Left ventricle myocardium superior (tissue), 1 donor: ENCODE results near the gene SYT4. TPM values are rescaled to one million over a fixed set of nuclear protein-coding genes. Genes with fewer than 3 reads are reported as not detected.
"Not testable (repeated sequence)": the region's sequence is repeated elsewhere in the genome, so short reads cannot be mapped to it uniquely, and the experiment has no call there.

ENCODE experiments used
- ATAC-seq: fragments of 200-7000 bp; cut with Tn5 transposase; one replicate; pipeline ENCODE4 v1.9.1; 2020; ENCODE audit warnings: mild to moderate bottlenecking, moderate library complexity
- DNase-seq: peaks from one replicate; pipeline ENCODE4 v3.0.0-alpha.2; 2020
- intact Hi-C: fragments of 100-400 bp; cut with micrococcal nuclease; formaldehyde crosslinking; loops from one replicate; pipeline ENCODE4 v1.11.0; 2022
- long read RNA-seq: library from polyadenylated mRNA; unstranded; transcript quantifications from one replicate; pipeline ENCODE4 v2.0.0, GENCODE V29; 2021
- total RNA-seq: library from RNA; stranded (reverse); fragmentation: NEBNext Ultra II Directional; extraction: Animal tissue kit (Norgen Biotek cat#: 25700); gene quantifications from one replicate; pipeline ENCODE4 v1.2.1, GENCODE V29; 2021
- donor health status: DM: no; HTN: yes; CAD: no; lungs with severe emphysema.

The SYT4 gene, protein sequence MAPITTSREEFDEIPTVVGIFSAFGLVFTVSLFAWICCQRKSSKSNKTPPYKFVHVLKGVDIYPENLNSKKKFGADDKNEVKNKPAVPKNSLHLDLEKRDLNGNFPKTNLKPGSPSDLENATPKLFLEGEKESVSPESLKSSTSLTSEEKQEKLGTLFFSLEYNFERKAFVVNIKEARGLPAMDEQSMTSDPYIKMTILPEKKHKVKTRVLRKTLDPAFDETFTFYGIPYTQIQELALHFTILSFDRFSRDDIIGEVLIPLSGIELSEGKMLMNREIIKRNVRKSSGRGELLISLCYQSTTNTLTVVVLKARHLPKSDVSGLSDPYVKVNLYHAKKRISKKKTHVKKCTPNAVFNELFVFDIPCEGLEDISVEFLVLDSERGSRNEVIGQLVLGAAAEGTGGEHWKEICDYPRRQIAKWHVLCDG
- total RNA-seq, result 1.9 TPM
- long read RNA-seq, result 0 reads

DNA sequence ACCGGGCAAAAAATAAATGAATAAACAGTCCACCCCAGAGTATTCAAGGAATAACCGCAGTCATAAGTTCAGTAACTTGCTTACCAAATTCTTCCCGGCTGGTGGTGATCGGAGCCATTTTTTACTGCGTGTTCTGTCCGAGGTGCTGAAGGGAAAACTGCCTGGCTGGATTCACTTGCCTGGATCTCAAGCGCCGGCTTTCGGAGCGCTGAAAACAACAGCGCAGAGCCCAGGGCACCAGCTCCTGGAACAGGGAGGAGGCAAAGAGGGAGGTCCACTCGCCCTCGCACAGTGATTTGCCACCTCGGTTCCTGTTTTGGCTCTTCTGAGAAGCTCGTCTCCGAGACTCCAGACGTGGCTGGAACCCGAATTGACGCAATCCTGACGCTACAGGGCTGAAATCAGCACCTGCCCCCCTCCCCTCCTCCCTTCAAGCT is at the start of gene SYT4:
Gene SYT4, minus strand, starts transcription at position 327 of the 437 bp plus-strand sequence. Its CDS starts 209 bp downstream, at position 118.
- peak; percentile 56 for ATAC-seq
- DNase-seq, result peak; percentile 32
- intact Hi-C loops, result loop anchor here (10.0 kb wide), 1 partner anchor 682 kb away; no protein-coding TSS in a partner anchor

DNA sequence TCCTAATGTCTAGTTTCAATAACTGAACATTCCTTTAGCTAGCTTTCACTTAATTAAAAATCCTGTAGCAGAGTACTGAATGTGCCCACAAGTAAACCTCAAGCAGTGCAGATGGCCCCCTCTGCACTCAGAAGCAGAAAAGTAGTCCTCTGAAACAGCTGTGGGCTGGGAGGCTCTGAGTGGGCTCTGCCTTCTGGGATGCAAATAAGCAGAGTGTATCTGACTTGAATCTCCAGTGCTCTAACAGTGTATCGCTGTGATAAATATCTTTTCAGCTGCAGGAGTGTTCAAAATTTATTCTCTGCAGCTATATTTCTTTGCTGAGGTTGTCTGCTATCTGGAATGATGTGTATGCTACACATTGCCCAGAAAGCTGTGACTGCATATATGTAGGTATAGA is 44.8 kb upstream of the SYT4 start:
- intact Hi-C loops, result no loop called here
- no peak for ATAC-seq
- no peak for DNase-seq

DNA sequence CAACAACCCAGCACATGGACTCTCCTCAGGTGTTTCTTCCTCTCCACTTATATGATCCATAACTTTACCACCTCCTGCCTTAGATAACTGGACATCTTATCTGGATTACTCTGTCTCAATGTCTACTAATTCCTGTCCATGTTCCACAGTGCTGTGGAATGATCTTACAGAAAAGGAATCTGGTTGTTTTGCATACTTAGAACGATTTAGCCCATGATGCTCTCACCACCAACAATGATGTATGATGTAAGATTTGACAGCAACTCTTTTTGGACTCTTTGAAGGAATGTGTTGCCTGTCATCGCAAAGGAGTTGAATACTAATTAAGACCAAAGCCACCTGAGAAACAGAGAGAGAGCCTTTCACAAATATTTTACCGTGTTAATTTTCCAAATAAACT is 37.7 kb upstream of the SYT4 start:
- ATAC-seq (no peak), DNase-seq (no peak)
- intact Hi-C loops, result no loop called here

DNA sequence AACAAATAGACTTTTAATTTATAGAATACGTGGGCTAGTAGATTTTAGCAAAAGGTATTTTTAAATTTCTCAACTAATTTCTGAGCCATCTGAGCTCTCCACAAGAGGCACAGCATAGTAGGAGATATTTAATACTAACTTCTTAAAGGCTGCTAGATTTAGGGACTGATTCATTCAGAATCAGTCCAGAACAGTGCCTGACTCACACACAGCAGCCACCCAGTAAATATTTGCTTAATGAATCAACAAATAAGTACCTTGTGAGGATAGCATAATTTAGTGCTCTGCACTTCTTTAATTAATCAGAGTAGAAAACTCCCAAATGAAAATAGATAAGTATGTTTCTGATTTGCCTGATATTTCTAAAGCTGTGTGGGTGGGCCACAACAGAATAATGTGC is 35.6 kb upstream of the SYT4 start:
- no peak for ATAC-seq

GRCh38 chr18:43310239-43310638 is 32.9 kb upstream of the SYT4 start:
- intact Hi-C loops, result no loop called here
- no peak for ATAC-seq
- no peak for DNase-seq

More for the DNA sequence above, 35.6 kb upstream of the SYT4 start:
- no peak for DNase-seq
- intact Hi-C loops, result no loop called here

- DNase-seq (no peak), ATAC-seq (no peak)
- intact Hi-C loops, result no loop called here
These were observed 26.1 kb upstream of the SYT4 start for GRCh38 chr18:43303376-43303775.

GRCh38 chr18:43286187-43286586 is 8.9 kb upstream of the SYT4 start:
- intact Hi-C loops, DNase-seq, ATAC-seq: not testable (repeated sequence)

DNA sequence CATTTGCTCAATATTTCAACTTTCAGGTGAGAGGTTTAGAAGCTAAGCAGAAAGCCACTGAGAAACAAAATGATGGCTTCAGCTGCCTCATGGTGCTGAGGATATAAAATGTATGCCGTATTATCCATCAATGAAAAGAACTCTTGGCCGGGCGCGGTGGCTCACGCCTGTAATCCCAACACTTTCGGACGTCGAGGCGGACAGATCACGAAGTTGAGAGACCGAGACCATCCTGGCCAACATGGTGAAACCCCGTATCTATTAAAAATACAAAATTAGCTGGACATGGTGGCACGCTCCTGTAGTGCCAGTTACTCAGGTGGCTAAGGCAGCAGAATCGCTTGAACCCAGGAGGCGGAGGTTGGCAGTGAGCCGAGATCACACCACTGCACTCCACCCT is 6.0 kb upstream of the SYT4 start:
- DNase-seq (no peak), ATAC-seq (no peak)
- intact Hi-C loops, result no loop called here

DNA sequence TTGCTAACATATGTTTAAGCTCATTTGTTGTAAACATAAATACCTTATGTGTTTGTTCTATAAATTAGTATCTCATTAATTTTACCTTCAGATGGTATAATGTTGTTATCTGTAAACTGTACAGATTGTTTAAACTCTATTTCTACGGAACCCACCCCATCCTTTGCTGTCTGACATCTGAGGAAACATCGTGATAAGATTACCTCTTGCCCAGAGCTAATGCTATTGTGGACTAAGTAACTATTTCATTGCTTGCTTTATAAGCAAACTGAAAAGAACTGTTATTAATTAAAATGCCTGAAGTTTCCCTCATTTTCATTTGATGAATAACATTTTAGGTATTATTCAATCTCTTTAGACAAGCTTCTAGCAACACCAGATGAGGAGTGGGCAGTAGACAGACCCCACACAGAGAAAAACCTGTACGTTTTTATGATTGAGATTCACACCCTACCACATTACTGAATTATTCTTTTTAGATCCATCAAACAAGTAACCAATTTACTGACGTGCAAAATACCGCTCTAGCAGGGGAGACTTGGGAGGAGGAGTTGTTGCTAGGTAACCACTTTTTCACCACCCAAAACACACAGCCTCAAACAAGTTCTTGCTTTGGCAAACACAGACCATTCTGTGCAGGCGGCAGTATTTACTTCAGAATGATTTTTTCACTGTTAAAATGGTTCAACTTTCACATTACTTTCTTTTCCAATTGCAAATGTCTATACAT is 1.9 kb upstream of the SYT4 start:
- ATAC-seq (no peak), DNase-seq (no peak)
- intact Hi-C loops, result loop anchor here (10.0 kb wide), 1 partner anchor 684 kb away; no protein-coding TSS in a partner anchor

DNA sequence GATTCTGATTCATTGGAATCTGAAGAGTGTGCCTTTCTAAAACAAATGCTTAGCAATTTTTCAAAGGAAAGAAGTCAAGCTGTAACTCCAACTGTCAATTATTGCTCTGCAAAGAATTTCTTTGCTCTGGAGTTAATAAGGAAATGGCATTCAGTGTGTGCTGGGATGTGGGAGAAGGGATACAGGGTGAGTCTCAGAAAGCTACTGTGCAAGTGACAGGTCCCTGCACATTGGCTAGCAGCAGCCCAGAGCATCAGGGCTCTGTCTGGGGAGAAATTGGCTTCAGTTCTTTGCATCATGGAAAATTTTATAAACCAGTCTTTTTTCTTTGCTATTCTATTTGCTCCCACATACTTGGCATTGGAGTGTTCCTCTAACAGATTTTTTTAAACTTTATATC is 1.1 kb upstream of the SYT4 start:
- DNase-seq, result no peak
- intact Hi-C loops, result loop anchor here (10.0 kb wide), 1 partner anchor 684 kb away; no protein-coding TSS in a partner anchor
- no peak for ATAC-seq

GRCh38 chr18:43276491-43276890 is 799 bp downstream of the SYT4 start:
- no peak for ATAC-seq
- intact Hi-C loops, result loop anchor here (10.0 kb wide), 1 partner anchor 682 kb away; no protein-coding TSS in a partner anchor
- DNase-seq, result no peak

DNA sequence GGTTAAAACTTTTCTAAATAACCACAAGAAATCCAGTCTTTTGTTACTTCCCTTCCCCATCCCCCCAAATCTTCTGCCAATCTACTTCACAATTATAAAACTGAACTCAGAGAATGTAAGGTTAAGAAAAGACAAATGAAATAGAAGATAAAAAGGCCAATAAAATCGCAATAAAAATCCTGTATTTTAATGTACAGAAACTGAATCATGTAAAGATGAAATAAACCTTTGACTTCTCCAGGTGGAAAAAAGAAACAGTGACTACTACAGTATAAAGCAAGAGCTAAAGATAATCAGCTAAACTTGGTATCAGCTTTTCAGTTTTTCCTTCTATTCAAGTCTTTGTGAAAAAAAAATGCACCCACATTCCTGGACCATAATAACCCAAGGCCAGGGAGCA is 1.7 kb downstream of the SYT4 start:
- intact Hi-C loops, result loop anchor here (10.0 kb wide), 1 partner anchor 681 kb away; no protein-coding TSS in a partner anchor
- no peak for DNase-seq
- no peak for ATAC-seq

- no peak for DNase-seq
- ATAC-seq, result no peak
- intact Hi-C loops, result loop anchor here (10.0 kb wide), 1 partner anchor 680 kb away; no protein-coding TSS in a partner anchor
These were observed 2.8 kb downstream of the SYT4 start for GRCh38 chr18:43274526-43274925.

DNA sequence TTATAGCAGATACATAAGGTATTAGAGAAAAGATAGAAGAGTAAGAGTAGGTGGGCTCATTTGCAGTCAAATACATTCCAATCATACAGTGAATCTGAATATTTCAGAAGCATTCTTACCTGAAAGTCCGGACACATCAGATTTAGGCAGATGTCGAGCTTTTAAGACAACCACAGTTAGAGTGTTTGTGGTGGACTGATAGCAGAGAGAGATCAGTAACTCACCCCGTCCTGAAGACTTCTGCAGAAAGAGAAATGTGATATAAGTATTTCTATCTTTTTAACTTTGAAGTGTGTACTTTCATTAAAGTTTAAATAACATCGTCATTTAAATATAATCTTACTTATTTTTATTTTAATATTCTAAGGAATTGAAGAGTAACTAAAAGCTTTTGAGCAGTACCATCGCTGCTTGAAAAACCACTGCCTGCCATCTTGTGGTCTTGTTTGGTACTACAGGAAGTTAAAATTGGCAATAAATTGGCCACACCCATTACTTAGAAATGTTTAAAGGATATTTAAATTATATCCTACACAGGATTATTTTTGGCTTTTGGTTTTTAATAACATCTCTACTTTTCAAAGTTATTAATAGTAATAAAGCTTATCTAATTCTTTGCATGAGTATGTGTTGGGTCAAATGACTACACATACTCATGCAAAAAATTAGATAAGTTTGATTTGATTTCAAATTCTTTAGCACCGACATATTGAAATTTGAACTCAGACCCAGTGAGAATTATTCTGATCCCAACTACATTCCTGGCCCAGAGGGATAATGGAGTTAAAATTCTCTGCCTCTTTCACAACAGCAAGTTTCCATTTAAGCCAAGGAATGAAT is 5.5 kb downstream of the SYT4 start:
- ATAC-seq (no peak), DNase-seq (no peak)
- intact Hi-C loops, result loop anchor here (10.0 kb wide), 1 partner anchor 677 kb away; no protein-coding TSS in a partner anchor

GRCh38 chr18:43267818-43268217 is 9.5 kb downstream of the SYT4 start:
- no peak for DNase-seq
- intact Hi-C loops, result no loop called here
- no peak for ATAC-seq

GRCh38 chr18:43265465-43265864 is 11.8 kb downstream of the SYT4 start:
- DNase-seq (no peak), ATAC-seq (no peak)
- intact Hi-C loops, result no loop called here

GRCh38 chr18:43248610-43249249 is 28.6 kb downstream of the SYT4 start:
- ATAC-seq (no peak), DNase-seq (no peak)
- intact Hi-C loops, result no loop called here

DNA sequence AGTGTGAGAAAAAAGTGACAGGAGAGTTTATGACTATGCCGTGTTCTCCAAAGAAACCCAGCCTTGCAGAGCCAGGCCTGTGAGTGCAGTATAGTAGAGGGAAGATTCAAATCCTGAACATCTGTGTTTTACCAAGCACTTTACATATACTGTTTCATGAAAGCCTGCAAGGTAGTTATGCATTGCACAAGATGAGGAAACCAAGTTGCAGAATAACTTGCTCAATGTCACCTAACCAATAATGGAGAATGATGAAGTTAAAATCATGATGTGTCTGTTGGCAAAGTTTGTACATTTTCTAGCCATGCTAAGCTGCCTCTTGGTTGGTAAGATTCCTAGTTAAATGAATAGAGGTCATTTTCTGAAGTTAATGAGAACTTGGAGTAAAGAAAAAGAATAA is 29.3 kb downstream of the SYT4 start:
- intact Hi-C loops, result no loop called here
- ATAC-seq (no peak), DNase-seq (no peak)

DNA sequence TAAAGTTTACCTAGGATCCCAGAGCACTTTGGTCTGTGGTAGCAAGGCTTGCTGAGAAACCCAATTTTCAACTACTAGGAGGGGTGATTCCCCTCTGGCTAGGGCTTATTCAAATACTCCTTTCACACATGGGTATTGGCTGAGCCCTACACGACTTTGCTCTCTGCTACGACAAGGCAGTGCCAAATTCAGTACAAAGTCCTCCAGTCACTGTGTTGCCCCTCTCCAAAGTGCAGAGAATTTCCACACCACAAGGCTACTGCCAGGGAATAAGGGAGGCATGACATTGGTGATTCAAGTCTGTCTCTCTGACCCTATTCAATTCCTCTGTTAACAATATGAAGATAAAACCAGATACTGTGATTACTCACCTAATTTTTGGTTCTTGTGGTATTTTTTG is 38.9 kb downstream of the SYT4 start:
- no peak for ATAC-seq
- intact Hi-C loops, result no loop called here
- DNase-seq, result no peak
